SHP77 treated with DMSO at 0.1 percent for 48 hours (cell line): ENCODE data around the gene INHBC.
"Not testable (repeated sequence)": the region's sequence is repeated elsewhere in the genome, so short reads cannot be mapped to it uniquely, and the experiment has no call there.

Source experiments
- DNase-seq: peaks from one replicate; lab custom pipeline; 2025; lab: John Stamatoyannopoulos, UW

Gene INHBC, protein sequence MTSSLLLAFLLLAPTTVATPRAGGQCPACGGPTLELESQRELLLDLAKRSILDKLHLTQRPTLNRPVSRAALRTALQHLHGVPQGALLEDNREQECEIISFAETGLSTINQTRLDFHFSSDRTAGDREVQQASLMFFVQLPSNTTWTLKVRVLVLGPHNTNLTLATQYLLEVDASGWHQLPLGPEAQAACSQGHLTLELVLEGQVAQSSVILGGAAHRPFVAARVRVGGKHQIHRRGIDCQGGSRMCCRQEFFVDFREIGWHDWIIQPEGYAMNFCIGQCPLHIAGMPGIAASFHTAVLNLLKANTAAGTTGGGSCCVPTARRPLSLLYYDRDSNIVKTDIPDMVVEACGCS

DNA sequence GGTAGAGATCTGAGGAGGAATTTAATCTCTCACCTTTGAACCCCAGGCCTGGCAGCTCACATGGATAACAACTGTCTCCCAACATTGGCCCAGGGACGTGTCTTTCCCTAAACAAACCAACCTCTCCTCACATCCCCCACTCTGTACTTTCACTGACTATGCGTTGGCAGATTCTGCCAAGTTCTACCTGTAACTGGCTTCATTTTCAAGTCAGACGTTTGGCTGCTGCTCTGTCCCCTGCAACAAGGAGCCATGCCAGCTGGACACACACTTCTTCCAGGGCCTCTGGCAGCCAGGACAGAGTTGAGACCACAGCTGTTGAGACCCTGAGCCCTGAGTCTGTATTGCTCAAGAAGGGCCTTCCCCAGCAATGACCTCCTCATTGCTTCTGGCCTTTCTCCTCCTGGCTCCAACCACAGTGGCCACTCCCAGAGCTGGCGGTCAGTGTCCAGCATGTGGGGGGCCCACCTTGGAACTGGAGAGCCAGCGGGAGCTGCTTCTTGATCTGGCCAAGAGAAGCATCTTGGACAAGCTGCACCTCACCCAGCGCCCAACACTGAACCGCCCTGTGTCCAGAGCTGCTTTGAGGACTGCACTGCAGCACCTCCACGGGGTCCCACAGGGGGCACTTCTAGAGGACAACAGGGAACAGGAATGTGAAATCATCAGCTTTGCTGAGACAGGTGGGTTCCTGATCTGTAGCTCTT lies at the start of gene INHBC:
Gene INHBC (plus strand): TSS at position 268 of the 707 bp plus-strand sequence. CDS start 103 bp downstream, at position 371.
- no peak for DNase-seq

DNA sequence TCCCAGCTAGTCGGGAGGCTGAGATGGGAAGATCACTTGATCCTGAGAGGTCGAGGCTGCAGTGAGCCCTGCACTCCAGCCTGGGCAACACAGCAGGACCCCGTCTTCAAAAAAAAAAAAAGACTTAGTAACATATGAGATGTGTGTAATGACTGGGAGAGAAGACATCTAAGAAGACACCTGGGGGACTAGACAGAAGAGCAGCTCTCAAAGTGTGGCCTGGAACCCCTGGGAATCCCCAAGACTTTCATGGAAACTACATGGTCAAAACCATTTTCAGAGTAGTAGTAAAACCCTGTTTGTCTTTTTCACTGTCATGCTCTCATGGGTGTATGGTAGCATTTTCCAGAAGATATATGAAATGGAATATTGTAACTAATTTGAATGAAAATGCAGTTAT lies 49.0 kb upstream of the INHBC start:
- DNase-seq: no peak

DNA sequence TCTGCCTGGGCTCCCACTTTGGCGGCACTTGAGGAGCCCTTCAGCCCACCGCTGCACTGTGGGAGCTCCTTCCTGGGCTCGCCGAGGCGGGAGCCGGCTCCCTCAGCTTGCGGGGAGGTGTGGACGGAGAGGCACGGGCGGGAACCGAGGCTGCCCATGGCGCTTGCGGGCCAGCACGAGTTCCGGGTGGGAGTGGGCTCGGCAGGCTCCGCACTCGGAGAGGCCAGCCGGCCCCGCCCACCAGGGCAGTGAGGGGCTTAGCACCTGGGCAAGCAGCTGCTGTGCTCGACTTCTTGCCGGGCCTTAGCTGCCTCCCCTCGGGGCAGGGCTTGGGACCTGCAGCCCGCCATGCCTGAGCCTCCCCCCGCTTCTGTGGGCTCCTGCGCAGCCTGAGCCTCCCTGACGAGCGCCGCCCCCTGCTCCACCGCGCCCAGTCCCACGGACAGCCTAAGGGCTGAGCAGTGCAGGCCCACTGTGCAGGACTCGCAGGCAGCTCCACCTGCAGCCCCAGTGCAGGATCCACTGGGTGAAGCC lies 48.3 kb upstream of the INHBC start:
- DNase-seq: no peak

DNA sequence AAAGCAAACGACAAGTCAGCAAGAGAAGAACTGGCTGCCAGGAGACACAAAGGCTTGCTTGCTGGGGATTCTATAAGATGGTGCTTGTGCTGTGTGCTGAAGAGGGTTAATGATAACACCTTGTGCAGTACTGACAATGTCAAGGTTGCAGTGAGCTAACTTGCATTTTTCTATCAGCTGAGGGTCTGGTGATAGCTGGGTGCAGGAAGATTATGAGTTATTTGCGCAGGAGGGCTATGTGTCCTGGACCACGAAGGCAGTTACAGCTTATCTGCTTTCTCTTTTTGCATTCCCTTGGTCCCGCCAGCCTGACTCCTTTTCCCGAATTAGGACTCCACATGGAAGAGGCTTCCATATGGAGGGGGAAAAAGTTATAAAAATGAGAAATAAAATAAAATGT lies 46.2 kb upstream of the INHBC start:
- no peak for DNase-seq

DNA sequence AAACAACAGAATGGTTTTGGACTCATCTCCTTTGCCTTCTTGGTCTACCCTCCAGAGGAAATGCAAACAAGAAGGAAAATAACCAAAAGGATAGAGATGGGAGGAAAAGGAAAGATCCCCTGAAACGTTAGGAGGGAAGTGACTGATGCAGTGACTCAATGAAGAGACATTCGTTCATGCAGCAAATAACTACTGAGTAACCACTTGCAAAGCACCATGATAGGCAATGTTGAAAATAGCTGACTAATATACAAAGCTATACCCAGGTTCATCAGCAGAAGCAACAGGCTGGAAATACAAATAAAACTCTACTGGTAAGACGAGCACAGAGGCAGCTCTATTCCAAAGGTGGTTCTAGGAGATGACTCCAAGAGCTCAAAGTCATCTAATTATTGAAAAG lies 45.6 kb upstream of the INHBC start:
- DNase-seq: no peak

DNA sequence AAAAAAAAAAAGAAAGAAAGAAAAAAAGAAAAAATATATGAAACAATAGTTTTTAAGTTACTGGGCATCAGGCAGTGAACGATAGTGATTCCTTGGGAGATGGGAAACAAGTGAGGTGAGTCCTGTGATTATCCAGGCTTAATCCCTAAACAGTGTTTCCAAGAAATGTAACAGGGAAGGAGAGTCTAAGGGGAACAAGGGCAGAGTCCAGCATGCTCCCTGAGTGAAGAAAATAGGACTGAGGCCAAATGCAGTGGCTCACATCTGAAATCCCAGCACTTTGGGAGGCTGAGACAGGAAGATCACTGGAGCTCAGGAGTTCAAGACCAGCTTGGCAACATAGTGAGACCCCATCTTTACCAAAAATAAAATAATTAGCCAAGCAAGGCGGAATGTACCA lies 44.4 kb upstream of the INHBC start:
- DNase-seq: no peak

DNA sequence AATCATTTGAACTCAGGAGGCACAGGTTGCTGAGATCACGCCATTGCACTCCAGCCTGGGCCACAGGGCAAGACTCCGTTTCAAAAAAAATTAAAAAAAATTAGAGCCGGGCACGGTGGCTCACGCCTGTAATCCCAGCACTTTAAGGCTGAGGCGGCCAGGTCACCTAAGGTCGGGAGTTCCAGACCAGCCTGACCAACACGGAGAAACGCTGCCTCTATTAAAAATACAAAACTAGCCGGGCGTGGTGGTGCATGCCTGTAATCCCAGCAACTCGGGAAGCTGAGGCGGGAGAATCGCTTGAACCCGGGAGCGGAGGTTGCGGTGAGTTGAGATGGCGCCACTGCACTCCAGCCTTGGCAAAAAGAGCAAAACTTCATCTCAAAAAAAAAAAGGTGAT lies 39.5 kb upstream of the INHBC start:
- DNase-seq: no peak

DNA sequence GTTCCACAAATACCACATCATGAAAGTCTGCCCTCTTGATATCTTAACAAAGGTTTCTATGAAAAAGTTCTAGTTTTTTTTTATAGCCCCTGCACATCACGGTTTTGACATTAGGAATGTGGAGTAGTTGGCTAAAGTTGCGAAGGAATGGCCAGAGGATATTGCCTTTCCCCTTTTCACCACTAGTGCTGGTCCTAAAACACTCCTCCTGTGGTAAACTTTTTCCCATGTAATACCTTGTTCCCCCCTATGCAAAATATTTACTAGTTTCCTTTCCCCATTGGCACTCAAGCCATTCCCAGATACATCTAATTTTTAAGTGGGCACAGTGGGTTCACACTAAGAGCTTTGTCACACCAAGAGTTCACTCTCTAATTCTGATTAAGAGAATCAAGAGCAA lies 37.1 kb upstream of the INHBC start:
- DNase-seq: no peak

DNA sequence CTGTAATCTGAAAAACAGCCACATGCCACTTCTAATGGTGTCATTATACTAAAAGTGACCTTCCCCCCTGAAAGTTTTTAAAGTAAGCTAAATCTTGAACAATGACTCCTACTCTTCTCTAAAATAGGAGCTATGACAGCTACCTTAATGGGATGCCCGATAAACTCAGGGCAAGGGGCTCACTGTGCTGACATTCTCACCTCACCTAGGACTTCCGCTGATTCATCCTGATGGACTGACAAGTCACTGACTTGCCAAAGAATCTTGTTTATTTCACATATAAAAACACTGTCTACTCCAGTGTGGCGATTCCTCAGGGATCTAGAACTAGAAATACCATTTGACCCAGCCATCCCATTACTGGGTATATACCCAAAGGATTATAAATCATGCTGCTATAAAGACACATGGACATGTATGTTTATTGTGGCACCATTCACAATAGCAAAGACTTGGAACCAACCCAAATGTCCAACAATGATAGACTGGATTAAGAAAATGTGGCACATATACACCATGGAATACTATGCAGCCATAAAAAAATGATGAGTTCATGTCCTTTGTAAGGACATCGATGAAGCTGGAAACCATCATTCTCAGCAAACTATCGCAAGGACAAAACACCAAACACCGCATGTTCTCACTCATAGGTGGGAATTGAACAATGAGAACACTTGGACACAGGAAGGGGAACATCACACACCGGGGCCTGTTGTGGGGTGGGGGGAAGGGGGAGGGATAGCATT lies 34.7 kb upstream of the INHBC start:
- not testable (repeated sequence) for DNase-seq

DNA sequence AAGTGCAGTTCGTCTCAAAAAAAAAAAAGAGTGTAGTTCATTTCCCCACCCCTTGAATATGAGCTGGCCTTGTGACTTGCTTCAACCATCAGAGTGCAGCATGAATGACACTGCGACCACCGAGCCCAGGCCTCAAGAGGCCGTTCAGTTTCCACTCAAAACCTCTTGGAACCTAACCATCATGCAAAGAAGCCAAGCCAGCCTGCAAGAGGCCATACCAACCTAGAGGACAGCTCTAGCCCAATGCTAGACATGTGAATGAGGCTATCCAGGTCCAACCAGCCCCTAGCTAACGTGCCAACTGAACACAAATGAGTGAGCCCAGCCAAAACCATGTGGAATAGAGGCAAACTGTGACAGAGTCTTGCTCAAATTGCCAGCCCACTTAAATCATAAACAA lies 33.4 kb upstream of the INHBC start:
- DNase-seq: no peak

DNA sequence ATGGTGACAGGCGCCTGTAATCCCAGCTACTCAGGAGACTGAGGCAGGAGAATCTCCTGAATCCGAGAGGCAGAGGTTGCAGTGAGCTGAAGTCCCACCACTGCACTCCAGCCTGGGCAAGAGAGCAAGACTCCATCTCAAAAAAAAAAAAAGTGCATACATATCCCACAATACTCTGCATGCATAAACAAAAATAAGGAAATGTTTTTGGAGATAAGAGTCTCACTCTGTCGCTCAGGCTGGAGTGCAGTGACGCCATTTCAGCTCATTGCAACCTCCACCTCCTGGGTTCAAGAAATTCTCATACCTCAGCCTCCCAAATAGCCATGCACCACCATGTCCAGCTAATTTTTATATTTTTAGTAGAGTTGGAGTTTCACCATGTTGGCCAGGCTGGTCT lies 32.4 kb upstream of the INHBC start:
- DNase-seq: not testable (repeated sequence)

DNA sequence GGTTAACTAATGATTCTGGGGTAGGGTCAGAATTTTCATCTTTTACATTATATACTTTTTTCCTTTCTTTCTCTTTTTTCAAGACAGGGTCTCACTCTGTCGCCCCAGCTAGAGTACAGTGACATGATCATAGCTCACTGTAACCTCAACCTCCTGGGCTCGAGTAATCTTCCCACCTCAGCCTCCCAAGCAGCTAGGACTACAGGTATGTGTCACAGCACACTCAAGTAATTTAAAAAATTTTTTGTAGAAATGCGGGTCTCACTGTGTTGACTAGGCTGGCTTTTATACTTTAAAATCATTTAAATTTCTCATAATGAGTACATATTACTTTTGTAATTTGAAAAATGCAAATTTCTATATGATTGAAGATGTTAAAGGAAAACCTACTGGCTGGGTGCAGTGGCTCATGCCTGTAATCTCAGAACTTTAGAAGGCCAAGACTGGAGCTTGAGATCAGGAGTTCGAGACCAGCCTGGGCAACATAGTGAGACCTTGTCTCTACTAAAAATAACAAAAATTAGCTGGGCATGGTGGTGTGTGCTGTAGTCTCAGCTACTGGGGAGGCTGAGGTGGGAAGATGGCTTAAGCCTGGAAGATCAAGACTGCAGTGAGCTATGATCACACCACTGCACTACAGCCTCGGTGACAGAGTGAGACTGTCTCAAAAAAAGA lies 29.5 kb upstream of the INHBC start:
- no peak for DNase-seq

DNA sequence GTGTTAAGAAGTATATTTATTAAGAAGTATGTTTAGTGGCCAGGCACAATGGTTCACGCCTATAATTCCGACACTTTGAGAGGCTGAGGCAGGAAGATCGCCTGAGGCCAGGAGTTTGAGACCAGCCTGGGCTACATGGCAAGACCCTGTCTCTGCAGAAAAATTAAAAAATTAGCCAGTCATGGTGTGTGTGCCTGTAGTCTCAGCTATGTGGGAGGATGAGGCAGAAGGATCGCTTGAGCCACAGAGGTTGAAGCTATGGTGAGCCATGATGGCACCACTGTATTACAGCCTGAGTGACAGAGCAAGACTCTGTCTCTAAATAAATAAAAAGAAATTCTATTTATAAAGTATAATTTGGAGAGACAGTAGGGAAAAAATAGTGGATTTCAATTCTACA lies 24.1 kb upstream of the INHBC start:
- DNase-seq: no peak

DNA sequence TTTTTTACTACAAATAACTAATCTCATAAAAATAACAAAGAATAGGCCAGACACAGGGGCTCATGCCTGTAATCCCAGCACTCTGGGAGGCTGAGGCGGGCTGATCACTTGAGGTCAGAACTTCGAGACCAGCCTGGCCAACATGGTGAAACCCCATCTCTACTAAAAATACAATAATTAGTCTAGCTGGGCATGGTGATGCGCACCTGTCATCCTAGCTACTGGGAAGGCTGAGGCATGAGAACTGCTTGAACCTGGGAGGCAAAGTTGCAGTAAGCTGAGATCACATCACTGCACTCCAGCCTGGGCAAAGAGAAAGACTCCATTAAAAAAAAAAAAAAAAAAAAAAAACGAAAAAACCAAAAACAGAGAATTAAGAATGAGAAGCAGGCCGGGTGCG lies 20.4 kb upstream of the INHBC start:
- not testable (repeated sequence) for DNase-seq

DNA sequence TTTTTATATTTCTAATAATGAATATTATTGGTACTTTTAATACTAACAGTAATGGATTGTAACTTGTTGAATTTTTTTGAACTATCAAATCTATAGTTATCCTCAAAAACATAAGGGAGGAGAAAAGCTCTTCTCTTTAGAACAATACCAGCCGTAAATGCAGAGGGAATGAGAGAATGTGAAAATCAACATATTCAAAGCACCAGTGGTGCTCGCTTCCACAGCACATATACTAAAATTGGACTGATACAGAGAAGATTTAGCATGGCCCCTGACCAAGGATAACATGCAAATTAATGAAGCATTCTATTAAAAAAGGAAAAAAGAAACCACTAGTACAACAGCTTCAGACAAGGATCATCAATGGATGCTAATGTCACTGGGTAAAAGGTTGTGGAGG lies 19.5 kb upstream of the INHBC start:
- no peak for DNase-seq

DNA sequence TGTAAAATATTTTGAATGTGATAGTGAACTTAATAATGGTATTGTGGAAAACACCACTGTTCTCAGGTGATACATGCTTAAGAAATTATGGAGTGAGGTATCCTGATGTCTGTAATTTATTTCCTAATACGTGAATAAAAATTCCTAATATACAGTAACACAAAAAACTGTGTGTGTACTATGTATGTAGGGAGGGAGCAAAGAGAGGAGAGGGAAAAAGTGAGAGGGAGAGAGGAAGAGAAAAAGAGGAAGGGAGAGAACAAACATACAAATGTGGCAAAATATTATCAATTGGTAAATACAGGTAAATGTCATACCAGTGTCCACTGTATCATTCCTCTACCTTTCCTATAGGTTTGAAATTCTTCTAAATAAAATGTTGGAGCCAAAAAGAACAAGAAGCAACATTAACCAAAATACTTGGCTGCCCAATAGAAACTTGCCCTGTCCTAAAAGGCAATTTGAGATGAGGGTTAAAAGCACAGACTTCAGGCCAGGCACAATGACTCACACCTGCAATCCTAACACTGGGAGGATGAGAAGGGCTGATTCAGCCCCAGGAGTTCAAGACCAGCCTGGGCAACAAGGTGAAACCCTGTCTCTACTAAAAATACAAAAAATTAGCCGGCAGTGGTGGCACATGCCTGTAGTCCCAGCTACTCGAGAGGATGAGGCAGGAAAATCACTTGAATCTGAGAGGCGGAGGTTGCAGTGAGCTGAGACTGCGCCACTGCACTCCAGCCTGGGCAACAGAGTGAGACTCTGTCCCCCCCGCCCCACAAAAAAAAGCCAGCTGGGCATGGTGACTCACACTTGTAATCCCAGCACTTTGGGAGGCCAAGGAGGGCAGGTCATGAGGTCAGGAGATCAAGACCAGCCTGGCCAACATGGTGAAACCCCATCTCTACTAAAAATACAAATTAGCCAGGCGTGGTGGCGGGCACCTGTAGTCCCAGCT lies 18.3 kb upstream of the INHBC start:
- DNase-seq: no peak

DNA sequence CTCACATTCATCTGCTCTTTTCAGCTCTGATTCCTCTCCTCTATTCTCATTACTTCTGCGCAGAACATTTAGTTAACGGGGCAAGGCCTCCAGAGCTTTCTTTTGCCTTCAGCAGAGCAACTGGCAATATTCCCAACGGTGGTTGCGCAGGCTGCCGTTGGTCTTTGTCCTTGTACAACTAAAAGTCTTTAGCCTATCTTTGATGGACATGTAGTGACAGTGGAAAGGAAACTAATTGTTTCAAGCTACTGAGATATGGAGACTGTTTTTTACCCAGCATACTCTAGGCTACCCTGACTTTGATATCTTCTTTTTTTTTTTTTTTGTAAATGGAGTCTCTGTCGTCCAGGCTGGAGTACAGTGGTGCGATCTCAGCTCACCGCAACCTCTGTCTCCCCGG lies 16.3 kb upstream of the INHBC start:
- DNase-seq: no peak

DNA sequence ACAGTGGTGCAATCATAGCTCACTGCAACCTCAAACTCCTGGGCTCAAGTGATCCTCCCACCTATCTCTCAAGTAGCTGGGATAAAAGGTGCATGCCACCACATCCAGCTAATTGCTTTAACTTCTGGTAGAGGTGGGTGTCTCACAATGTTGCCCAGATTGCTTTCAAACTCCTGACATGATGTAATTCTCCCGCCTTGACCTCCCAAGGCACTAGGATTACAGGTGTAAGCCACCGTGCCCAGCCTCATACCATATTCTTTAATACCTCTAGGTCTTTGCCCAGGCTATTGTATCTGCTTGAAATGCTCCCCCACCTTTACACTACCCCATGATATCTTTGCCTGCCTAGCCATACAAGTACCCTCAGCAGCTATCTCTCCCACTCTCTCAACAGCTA lies 15.1 kb upstream of the INHBC start:
- no peak for DNase-seq

DNA sequence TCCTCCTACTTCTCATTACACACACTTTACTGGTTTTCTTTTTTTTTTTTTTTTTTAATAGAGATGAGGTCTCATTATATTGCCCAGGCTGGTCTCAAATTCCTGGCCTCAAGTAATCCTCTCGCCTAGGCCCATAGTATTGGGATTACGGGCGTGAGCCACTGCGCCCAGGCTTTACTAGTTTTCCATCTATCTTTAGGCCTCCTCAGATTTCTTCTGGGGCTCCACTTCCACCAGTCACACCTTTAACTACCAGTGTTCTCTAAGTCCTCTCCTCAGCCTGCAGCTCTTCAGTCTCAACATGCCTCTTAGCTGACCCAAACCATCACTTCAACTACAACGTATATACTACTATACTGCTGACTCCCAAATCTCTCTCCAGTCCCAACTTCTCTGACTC lies 14.1 kb upstream of the INHBC start:
- DNase-seq: no peak

DNA sequence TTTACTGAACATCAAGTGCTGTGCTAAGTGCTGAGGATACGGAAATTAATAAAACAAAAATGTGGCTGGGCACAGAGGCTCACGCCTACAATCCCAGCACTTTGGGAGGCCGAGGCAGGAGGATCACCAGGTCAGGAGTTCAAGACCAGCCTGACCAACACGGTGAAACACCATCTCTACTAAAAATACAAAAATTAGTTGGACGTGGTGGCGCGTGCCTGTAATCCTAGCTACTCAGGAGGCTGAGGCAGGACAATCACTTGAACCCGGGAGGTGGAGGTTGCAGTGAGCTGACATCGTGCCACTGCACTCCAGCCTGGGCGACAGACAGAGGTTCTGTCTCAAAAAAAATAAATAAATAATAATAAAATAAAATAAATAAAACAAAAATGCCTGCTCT lies 7.6 kb upstream of the INHBC start:
- not testable (repeated sequence) for DNase-seq

DNA sequence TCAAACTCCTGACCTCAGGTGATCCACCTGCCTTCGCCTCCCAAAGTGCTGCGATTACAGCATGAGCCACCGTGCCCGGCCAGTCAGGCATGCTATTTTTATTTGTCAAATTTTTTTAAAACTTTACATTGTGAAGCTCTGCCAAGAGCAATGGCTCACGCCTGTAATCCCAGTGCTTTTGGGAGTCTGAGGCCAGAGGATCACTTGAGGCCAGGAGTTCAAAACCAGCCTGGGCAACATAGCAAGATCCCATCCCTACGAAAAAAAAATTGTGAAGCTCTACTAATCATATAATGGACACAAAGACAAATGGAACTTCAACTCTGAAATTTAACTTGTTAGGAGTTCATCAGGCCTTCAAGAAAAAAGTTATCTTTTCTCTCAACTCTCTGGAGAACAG lies 5.6 kb upstream of the INHBC start:
- DNase-seq: no peak
